ENCODE data around the gene RPS6KC1.

RPS6KC1 gene

DNA sequence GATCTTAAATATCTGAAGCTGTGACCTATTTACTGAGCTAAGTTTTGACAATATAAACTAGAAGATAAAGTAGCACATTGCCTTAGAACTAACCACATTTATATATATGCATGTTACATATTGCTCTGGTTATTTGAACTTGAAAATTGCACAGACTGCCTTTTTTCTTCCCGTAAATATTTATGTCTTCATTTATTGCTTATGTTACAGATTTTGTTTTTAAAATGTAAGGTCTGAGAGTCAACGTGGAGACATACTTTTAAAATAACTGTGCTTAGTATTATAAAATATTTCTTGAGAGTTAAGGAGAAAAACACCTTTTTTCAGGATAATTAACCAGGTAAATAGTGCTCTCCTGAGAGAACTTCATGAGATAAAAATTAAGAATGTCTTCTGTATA is 3.1 kb downstream of the RPS6KC1 start:
- no peak overlapping the region for H3K27ac ChIP-seq (ENCODE audit: low read depth, low read length, poor library complexity, severe bottlenecking)
- no peak overlapping the region for H3K4me3 ChIP-seq (ENCODE audit: low read depth, low read length, poor library complexity, severe bottlenecking)
- no peak overlapping the region for H3K4me2 ChIP-seq (ENCODE audit: low read length)
- peaks cover 2% of the 10 kb centered on the region; the same call in 1 of the 2 replicates for H3K79me2 ChIP-seq (ENCODE audit: insufficient read depth, low read length)
- no peak overlapping the region for H3K9ac ChIP-seq (ENCODE audit: low read length)
- H3K27me3 ChIP-seq (ENCODE audit: insufficient read depth, low read length), result no peaks in the 10 kb centered on the region
- H3K9me2 ChIP-seq (ENCODE audit: low read depth, low read length), result no peaks in the 10 kb centered on the region
- H2AFZ ChIP-seq (ENCODE audit: low read length), result no peak overlapping the region
- H3K9me3 ChIP-seq (ENCODE audit: low read length), result no peaks in the 10 kb centered on the region
- TF ChIP-seq, protein P1, sequence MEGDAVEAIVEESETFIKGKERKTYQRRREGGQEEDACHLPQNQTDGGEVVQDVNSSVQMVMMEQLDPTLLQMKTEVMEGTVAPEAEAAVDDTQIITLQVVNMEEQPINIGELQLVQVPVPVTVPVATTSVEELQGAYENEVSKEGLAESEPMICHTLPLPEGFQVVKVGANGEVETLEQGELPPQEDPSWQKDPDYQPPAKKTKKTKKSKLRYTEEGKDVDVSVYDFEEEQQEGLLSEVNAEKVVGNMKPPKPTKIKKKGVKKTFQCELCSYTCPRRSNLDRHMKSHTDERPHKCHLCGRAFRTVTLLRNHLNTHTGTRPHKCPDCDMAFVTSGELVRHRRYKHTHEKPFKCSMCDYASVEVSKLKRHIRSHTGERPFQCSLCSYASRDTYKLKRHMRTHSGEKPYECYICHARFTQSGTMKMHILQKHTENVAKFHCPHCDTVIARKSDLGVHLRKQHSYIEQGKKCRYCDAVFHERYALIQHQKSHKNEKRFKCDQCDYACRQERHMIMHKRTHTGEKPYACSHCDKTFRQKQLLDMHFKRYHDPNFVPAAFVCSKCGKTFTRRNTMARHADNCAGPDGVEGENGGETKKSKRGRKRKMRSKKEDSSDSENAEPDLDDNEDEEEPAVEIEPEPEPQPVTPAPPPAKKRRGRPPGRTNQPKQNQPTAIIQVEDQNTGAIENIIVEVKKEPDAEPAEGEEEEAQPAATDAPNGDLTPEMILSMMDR (IDR thresholded peaks at IDR 0.05; ENCODE audit: low read length), result no peak
- no peak for TF ChIP-seq EZH2 (IDR thresholded peaks at IDR 0.05; ENCODE audit: borderline replicate concordance, low read length)
- H3F3A ChIP-seq (ENCODE audit: insufficient read depth, low read length), result no peaks in the 10 kb centered on the region
- no peaks in the 10 kb centered on the region for H3K36me3 ChIP-seq (ENCODE audit: insufficient read depth, low read length)
- peaks cover 19% of the 10 kb centered on the region for H3K4me1 ChIP-seq (ENCODE audit: insufficient read depth, low read length, severe bottlenecking)
- H4K20me1 ChIP-seq (ENCODE audit: insufficient read depth, low read length), result no peaks in the 10 kb centered on the region

DNA sequence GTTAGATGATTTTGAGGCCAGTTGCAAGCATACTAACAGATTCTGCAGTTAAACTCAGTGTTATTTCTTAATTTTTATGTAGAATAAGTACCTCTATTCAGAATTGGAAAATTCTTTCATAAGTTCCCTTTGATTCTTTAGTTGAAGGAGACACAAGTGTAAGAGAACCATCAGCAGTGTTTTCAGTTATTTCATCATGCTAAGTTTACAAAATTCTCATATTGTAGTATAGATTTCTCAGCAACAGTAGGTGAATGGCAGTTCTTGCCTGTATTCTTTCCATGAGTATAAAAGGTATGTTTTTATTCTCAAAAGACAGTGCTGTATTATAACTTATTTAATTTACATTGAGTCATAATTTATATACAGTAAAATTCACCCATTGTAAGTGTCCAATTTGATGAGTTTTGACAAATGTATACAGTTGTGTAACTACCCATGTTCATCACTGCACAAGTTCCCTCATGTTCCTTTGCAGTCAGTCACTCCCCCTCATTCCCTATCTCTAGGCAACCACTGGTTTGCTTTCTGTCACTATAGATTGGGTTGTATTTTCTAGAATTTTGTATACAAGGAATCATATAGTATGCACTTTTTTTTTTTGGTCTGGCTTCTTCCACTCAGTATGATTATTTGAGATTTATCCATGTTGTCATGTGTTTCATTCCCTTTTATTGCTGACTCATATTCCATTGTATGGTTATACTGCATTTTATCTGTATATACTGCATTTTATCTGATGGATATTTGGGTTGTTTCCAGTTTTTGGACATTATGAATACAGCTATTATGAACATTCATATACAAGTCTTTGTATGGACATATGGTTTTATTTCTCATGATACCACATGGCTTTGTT is 3.9 kb downstream of the RPS6KC1 start:
- Histone ChIP-seq H3K9me2 (ENCODE audit: low read depth, low read length) (no peaks in the 10 kb centered on the region), H3K4me2 (ENCODE audit: low read length) (no peak overlapping the region), H3K4me3 (ENCODE audit: low read depth, low read length, poor library complexity, severe bottlenecking) (no peak overlapping the region), H3K9me3 (ENCODE audit: low read length) (no peaks in the 10 kb centered on the region), H2AFZ (ENCODE audit: low read length) (no peak overlapping the region), H3K27ac (ENCODE audit: low read depth, low read length, poor library complexity, severe bottlenecking) (no peak overlapping the region), H3K4me1 (ENCODE audit: insufficient read depth, low read length, severe bottlenecking) (peaks cover 19% of the 10 kb centered on the region), H3F3A (ENCODE audit: insufficient read depth, low read length) (no peaks in the 10 kb centered on the region), H3K79me2 (ENCODE audit: insufficient read depth, low read length) (peaks cover 4% of the 10 kb centered on the region; the same call in 1 of the 2 replicates), H3K27me3 (ENCODE audit: insufficient read depth, low read length) (no peaks in the 10 kb centered on the region), H3K9ac (ENCODE audit: low read length) (no peak overlapping the region), H3K36me3 (ENCODE audit: insufficient read depth, low read length) (no peaks in the 10 kb centered on the region), H4K20me1 (ENCODE audit: insufficient read depth, low read length) (no peaks in the 10 kb centered on the region)
- TF ChIP-seq, protein P1 (IDR thresholded peaks at IDR 0.05; ENCODE audit: low read length), result no peak
- TF ChIP-seq EZH2 (IDR thresholded peaks at IDR 0.05; ENCODE audit: borderline replicate concordance, low read length), result no peak

DNA sequence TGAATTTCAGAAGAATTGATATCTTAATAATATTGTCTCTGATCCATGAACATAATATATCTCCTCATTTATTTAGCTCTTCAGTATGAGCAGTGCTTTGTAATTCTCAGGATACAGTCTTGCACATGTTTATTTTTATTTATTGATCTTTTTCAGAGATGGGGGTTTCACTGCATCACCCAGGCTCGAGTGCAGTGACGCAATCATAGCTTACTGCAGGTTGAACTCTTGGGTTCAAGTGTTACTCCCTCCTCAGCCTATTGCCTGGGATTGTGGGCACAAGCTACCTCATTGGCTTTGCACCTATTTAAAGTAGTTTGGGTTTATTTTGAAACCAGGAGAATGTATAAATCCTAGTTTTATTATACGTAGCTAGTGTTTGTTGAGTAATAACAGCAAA is 4.7 kb downstream of the RPS6KC1 start:
- no peaks in the 10 kb centered on the region for H3K9me3 ChIP-seq (ENCODE audit: low read length)
- H2AFZ ChIP-seq (ENCODE audit: low read length), result no peak overlapping the region
- H3K79me2 ChIP-seq (ENCODE audit: insufficient read depth, low read length), result peaks cover 7% of the 10 kb centered on the region; the same call in 1 of the 2 replicates
- peaks cover 17% of the 10 kb centered on the region for H3K4me1 ChIP-seq (ENCODE audit: insufficient read depth, low read length, severe bottlenecking)
- no peak overlapping the region for H3K4me3 ChIP-seq (ENCODE audit: low read depth, low read length, poor library complexity, severe bottlenecking)
- H3K36me3 ChIP-seq (ENCODE audit: insufficient read depth, low read length), result no peaks in the 10 kb centered on the region
- TF ChIP-seq, protein P1 (IDR thresholded peaks at IDR 0.05; ENCODE audit: low read length), result no peak
- no peak for TF ChIP-seq EZH2 (IDR thresholded peaks at IDR 0.05; ENCODE audit: borderline replicate concordance, low read length)
- no peaks in the 10 kb centered on the region for H3K9me2 ChIP-seq (ENCODE audit: low read depth, low read length)
- H3K9ac ChIP-seq (ENCODE audit: low read length), result no peak overlapping the region
- no peaks in the 10 kb centered on the region for H3F3A ChIP-seq (ENCODE audit: insufficient read depth, low read length)
- no peak overlapping the region for H3K4me2 ChIP-seq (ENCODE audit: low read length)
- no peak overlapping the region for H3K27ac ChIP-seq (ENCODE audit: low read depth, low read length, poor library complexity, severe bottlenecking)
- no peaks in the 10 kb centered on the region for H3K27me3 ChIP-seq (ENCODE audit: insufficient read depth, low read length)
- no peaks in the 10 kb centered on the region for H4K20me1 ChIP-seq (ENCODE audit: insufficient read depth, low read length)

Measured in OCI-LY1 (cell line).